GM19099 (cell line): ENCODE data around the gene ADAM15.

ENCODE experiments used
- POLR2A ChIP-seq: IDR thresholded peaks from 3 replicates; pipeline ENCODE4 v1.6.1; 2011; ENCODE audit warnings: low read depth; ENCODE audit not compliant: insufficient read length; ENCODE audit errors: extremely low read depth

ADAM15 gene

DNA sequence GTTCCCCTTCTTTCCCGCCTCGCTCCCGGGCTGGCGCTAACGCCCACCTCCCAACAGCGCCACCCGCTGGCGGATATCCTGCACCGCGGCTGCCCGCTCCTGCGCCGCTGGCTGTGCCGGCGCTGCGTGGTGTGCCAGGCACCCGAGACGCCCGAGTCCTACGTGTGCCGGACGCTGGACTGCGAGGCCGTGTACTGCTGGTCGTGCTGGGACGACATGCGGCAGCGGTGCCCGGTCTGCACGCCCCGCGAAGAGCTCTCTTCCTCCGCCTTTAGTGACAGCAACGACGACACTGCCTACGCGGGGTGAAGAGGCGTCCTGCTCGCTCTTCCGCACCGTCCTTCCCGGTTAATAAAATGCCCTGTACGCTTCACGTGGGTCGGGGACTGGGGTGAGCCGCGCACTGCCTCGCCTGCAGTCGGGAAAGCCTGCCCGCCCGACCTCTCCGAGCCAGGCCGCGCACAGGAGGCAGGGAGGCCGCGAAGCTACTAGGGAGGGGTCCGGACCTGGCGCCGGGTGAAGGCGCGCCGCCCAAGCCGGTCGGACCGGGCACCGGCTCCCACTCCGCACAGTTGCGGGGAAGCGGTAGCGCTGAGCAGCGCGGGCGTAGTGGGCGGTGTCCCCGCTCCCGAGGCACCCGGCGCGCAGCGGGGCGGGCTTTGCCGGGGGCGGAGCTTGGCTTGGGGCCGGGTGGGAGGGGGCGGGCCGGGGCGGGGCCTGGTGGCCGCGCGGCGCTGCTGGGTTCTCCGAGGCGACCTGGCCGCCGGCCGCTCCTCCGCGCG lies at the start of gene ADAM15:
Gene ADAM15 (plus strand): TSS at position 757 of the 782 bp plus-strand sequence. CDS start 71 bp downstream, outside the sequence.
- TF ChIP-seq POLR2A, result peak; percentile 33

GRCh38 chr1:155001425-155001674 lies 49.8 kb upstream of the ADAM15 start:
- no peak for TF ChIP-seq POLR2A

DNA sequence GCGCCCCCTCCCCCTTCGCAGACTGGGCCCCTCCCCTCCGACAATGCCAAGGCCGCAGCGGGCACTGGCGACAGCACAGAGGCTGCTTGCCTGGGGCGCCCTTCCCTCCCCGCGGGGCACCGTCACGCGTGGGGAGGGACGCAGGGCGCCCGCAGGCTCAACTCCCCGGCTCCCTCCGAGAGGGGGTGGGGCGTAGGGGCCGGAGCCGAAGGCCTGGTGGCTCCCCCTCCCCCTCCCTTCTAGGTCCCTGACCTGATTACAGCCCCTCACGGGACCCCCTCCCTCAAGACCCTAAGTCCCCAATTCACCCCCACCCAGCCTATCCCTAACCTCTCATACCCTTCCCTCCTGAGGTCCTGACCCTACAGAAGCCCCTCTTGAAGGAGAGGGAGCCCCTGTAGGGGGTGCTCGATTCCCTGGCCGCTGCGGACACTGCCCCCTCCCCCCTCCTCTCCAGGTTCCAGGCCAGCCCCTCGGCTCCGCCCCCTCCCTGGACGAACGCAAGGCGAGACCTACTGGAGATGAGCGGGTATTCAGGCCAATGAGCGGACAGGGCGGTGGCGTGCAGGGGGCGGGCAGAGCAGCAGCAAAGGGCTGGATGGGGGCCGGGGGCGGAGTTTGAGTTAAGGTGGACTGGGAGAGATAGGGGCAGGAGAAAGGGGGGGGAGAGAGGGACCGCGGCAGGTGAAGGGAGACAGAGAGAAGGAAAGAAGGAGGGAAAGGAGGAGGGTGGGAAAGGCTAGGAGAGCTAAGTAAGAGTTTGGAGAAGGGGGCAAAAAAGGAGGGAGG lies 49.2 kb upstream of the ADAM15 start:
- peak; percentile 15 for TF ChIP-seq POLR2A

DNA sequence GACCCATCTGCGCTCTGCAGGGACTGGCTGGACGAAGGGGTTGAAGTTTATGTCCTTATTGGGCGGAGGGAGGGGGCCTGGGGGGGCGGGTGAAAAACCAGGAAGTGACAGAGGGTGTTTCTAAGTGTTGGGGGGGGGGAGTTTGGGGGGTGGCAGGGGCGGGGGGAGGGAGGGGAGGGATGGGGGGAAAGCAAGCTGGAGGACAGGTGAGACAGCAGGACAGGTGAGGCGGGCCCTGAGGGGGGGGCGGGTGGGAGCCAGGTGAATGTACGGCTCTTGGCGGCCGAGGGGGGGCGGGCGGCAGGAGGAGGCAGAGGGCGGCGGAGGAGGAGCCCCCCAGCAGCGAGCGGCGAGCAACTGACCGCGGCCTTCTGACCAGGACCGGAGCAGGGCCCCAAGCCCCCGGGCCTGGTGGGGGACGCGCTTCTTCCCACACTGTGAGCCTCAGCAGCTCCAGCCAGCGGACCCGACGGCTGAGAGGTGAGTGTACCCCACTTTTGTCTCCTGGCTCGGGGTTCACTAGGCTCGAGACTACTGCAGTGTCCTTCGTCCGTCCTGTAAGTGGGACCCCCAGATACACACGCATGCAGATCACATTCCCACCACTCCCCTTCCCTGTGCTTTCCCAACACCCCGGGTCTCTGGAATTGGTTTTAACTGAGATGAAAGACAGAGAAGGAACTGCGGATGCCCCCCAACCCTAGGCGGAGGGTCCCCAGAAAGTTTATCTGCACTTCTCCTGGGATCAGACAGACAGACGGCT lies 48.5 kb upstream of the ADAM15 start, which contains the start of gene ZBTB7B:
Gene ZBTB7B (plus strand): TSS at position 339 of the 763 bp plus-strand sequence. CDS start 11,859 bp downstream, outside the sequence.
- TF ChIP-seq POLR2A, result no peak

DNA sequence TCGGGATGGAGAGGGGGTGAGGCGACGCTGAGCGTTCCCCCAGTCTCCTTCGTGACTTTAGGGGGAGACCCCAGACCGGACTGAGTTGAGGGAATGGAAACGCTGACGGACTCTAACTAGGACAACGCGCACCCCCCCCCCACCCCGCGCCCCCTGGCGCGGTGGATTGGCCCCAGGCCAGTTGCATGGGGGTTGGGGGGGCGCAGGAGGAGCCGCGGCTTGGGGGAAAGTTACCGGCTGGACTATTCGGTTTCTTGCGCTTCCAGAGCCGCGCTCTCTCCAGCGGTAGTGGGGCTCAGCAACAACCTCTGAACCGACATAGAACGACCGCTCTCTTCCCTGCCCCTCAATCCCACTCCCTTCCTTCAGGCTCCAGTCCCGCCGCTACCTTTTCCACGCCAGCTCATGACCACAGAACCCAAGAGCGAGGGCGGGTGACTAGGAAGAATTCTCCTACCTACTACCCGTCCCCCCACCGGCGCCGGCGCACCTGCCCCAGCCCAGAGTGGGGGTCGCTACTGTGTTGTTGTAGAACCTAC lies 47.8 kb upstream of the ADAM15 start:
- TF ChIP-seq POLR2A, result no peak

GRCh38 chr1:155003766-155004351 lies 47.3 kb upstream of the ADAM15 start:
- TF ChIP-seq POLR2A, result no peak

GRCh38 chr1:155004352-155005075 lies 46.6 kb upstream of the ADAM15 start:
- no peak for TF ChIP-seq POLR2A

- TF ChIP-seq POLR2A, result no peak
Observed at GRCh38 chr1:155005076-155006011, 45.8 kb upstream of the ADAM15 start.

DNA sequence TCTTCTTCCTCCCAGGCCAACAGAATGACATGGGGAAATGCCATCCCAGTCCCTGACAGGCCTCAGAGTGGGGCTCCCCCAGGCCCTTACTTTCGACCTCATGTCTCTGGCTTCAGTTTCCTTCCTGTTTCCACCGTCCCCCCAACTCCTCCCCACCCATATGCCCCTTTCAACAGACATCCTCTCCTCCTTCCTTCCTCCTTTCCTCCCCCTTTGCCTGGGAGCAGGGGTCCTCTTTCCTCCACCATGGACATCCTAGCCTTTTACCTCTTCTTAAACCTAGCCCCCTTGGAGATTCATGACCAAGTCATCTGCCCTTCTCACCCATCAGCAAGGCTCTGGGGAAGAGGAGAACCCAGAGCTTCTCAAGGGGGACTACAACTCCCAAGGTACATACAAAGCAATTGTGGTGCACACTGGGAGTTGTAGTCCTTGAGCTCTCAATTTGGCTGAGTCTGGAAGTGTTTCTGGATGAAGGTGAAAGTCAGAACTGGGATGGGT lies 44.5 kb upstream of the ADAM15 start:
- TF ChIP-seq POLR2A, result no peak

GRCh38 chr1:155007251-155007828 lies 43.8 kb upstream of the ADAM15 start:
- no peak for TF ChIP-seq POLR2A

- no peak for TF ChIP-seq POLR2A
Observed at GRCh38 chr1:155008015-155008941, 42.8 kb upstream of the ADAM15 start.

DNA sequence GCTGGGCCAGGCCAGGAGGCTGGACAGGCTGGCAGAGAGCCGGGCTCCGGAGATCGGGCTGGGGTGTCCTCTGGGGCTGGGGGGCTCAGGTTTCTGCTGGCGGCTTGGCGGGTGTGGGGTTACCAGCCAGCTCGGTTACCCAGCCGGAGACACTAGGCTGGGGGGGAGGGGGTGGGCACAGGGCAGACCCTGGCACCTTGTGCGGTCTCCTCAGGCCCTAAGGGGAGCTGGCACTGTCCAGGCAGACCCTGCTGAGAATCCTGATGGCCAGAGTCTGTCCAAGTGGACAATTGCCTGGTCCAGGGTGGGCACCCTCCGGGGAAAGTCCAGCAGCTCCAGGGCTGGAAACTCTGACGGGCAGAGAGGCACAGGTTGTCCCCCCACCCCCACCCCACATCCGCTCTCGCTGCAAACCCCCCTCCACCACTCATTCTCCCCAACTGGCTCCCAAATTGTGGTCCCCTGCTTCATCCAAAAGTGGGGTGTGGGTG lies 41.9 kb upstream of the ADAM15 start:
- TF ChIP-seq POLR2A, result no peak

GRCh38 chr1:155009742-155010141 lies 41.4 kb upstream of the ADAM15 start:
- TF ChIP-seq POLR2A, result no peak
